HAP-1 (cell line): ENCODE data around the gene DUSP22.

ENCODE experiments used
- DNase-seq, 2 experiments: peaks; one replicate each; pipeline ENCODE4 v3.0.0-alpha.2; 2016 to 2020; ENCODE audit warnings: low spot score in 2 of 2
- H3K27me3 ChIP-seq: fragments of 250-450 bp; sonication (Bioruptor Pico); 2 replicates; pipeline ENCODE4 v1.5.1; 2020; ENCODE audit warnings: low read depth, mild to moderate bottlenecking, moderate library complexity
- H3K36me3 ChIP-seq: fragments of 250-450 bp; sonication (Bioruptor Pico); replicated peaks from 2 replicates; pipeline ENCODE4 v1.5.1; 2020; ENCODE audit warnings: mild to moderate bottlenecking
- H3K4me1 ChIP-seq: fragments of 250-450 bp; sonication (Bioruptor Pico); 2 replicates; pipeline ENCODE4 v1.5.1; 2020; ENCODE audit warnings: mild to moderate bottlenecking
- H3K4me3 ChIP-seq: fragments of 250-450 bp; sonication (Bioruptor Pico); 2 replicates; pipeline ENCODE4 v1.5.1; 2020; ENCODE audit warnings: mild to moderate bottlenecking, moderate library complexity
- H3K9me3 ChIP-seq: fragments of 250-450 bp; sonication (Bioruptor Pico); 2 replicates; pipeline ENCODE4 v1.5.1; 2020; ENCODE audit warnings: mild to moderate bottlenecking, moderate library complexity
- in situ Hi-C: fragments of 300-500 bp; cut with MboI; formaldehyde crosslinking; loops from 3 replicates; pipeline ENCODE4 v1.14.3; 2020; ENCODE audit warnings: low sequenced_read_pairs, inconsistent platforms, mixed read lengths

The DUSP22 gene

GRCh38 chr6:351011-351866 is 59.0 kb downstream of the DUSP22 start:
- Histone ChIP-seq H3K36me3 (no peaks in the 10 kb centered on the region), H3K9me3 (peaks cover 21% of the 10 kb centered on the region), H3K27me3 (no peaks in the 10 kb centered on the region), H3K4me3 (no peak overlapping the region), H3K4me1 (no peaks in the 10 kb centered on the region)
- DNase-seq: no peak
- in situ Hi-C loops: no loop called here

GRCh38 chr6:351867-352289 is 59.6 kb downstream of the DUSP22 start:
- H3K27me3 ChIP-seq: no peaks in the 10 kb centered on the region
- no peak for DNase-seq
- no peaks in the 10 kb centered on the region for H3K4me1 ChIP-seq
- no peaks in the 10 kb centered on the region for H3K36me3 ChIP-seq
- in situ Hi-C loops: no loop called here
- no peak overlapping the region for H3K4me3 ChIP-seq
- peaks cover 21% of the 10 kb centered on the region for H3K9me3 ChIP-seq

- no peak for DNase-seq
- Histone ChIP-seq H3K4me3 (no peak overlapping the region), H3K9me3 (peaks cover 24% of the 10 kb centered on the region), H3K4me1 (no peaks in the 10 kb centered on the region), H3K36me3 (no peaks in the 10 kb centered on the region), H3K27me3 (no peaks in the 10 kb centered on the region)
- in situ Hi-C loops: no loop called here
These were observed 60.2 kb downstream of the DUSP22 start for GRCh38 chr6:352474-352873.

GRCh38 chr6:352896-353470 is 60.7 kb downstream of the DUSP22 start:
- no peak for DNase-seq
- in situ Hi-C loops: no loop called here
- Histone ChIP-seq H3K4me3 (no peak overlapping the region), H3K4me1 (no peaks in the 10 kb centered on the region), H3K9me3 (peaks cover 27% of the 10 kb centered on the region), H3K27me3 (no peaks in the 10 kb centered on the region), H3K36me3 (no peaks in the 10 kb centered on the region)

- in situ Hi-C loops: no loop called here
- Histone ChIP-seq H3K4me3 (no peak overlapping the region), H3K4me1 (no peaks in the 10 kb centered on the region), H3K36me3 (no peaks in the 10 kb centered on the region), H3K27me3 (no peaks in the 10 kb centered on the region), H3K9me3 (peaks cover 35% of the 10 kb centered on the region)
- DNase-seq: no peak
These were observed 61.6 kb downstream of the DUSP22 start for GRCh38 chr6:353642-354614.

GRCh38 chr6:354631-355280 is 62.5 kb downstream of the DUSP22 start:
- in situ Hi-C loops: no loop called here
- no peak for DNase-seq
- Histone ChIP-seq H3K27me3 (no peaks in the 10 kb centered on the region), H3K4me3 (no peak overlapping the region), H3K4me1 (no peaks in the 10 kb centered on the region), H3K36me3 (no peaks in the 10 kb centered on the region), H3K9me3 (peaks cover 36% of the 10 kb centered on the region)

- in situ Hi-C loops: no loop called here
- Histone ChIP-seq H3K27me3 (no peaks in the 10 kb centered on the region), H3K36me3 (no peaks in the 10 kb centered on the region), H3K9me3 (peaks cover 41% of the 10 kb centered on the region), H3K4me1 (no peaks in the 10 kb centered on the region), H3K4me3 (no peak overlapping the region)
- peak; percentile 28 to 52 for DNase-seq
These were observed 63.3 kb downstream of the DUSP22 start for GRCh38 chr6:355373-356208.

GRCh38 chr6:356828-357251 is 64.6 kb downstream of the DUSP22 start:
- peaks cover 40% of the 10 kb centered on the region for H3K9me3 ChIP-seq
- H3K36me3 ChIP-seq: no peaks in the 10 kb centered on the region
- no peak overlapping the region for H3K4me3 ChIP-seq
- in situ Hi-C loops: no loop called here
- H3K4me1 ChIP-seq: no peaks in the 10 kb centered on the region
- DNase-seq: no peak
- H3K27me3 ChIP-seq: no peaks in the 10 kb centered on the region

- no peak for DNase-seq
- no peaks in the 10 kb centered on the region for H3K27me3 ChIP-seq
- H3K9me3 ChIP-seq: peaks cover 42% of the 10 kb centered on the region
- in situ Hi-C loops: no loop called here
- no peaks in the 10 kb centered on the region for H3K4me1 ChIP-seq
- no peaks in the 10 kb centered on the region for H3K36me3 ChIP-seq
- H3K4me3 ChIP-seq: no peak overlapping the region
These were observed 65.0 kb downstream of the DUSP22 start for GRCh38 chr6:357261-357790.

- H3K27me3 ChIP-seq: no peaks in the 10 kb centered on the region
- in situ Hi-C loops: no loop called here
- H3K36me3 ChIP-seq: no peaks in the 10 kb centered on the region
- H3K4me3 ChIP-seq: no peak overlapping the region
- no peaks in the 10 kb centered on the region for H3K4me1 ChIP-seq
- no peak for DNase-seq
- peaks cover 44% of the 10 kb centered on the region for H3K9me3 ChIP-seq
These were observed 65.6 kb downstream of the DUSP22 start for GRCh38 chr6:357791-358341.

- Histone ChIP-seq H3K27me3 (no peaks in the 10 kb centered on the region), H3K9me3 (peaks cover 41% of the 10 kb centered on the region)
These were observed 66.1 kb downstream of the DUSP22 start for GRCh38 chr6:358432-358831.

GRCh38 chr6:358847-359246 is 66.6 kb downstream of the DUSP22 start:
- Histone ChIP-seq H3K27me3 (no peaks in the 10 kb centered on the region), H3K36me3 (no peaks in the 10 kb centered on the region), H3K4me1 (no peaks in the 10 kb centered on the region), H3K4me3 (no peak overlapping the region), H3K9me3 (peaks cover 45% of the 10 kb centered on the region)
- in situ Hi-C loops: no loop called here
- no peak for DNase-seq

More at GRCh38 chr6:358432-358831, 66.1 kb downstream of the DUSP22 start:
- no peaks in the 10 kb centered on the region for H3K36me3 ChIP-seq
- H3K4me3 ChIP-seq: no peak overlapping the region
- in situ Hi-C loops: no loop called here
- no peak for DNase-seq
- no peaks in the 10 kb centered on the region for H3K4me1 ChIP-seq
